K562 (cell line): Measurements from ENCODE around the gene GLCCI1.

Experiments
- ATF1 ChIP-seq, 2 experiments: fragments of 450-650 bp in 1 of 2; IDR thresholded peaks; 2 replicates each; pipeline ENCODE4 v1.6.1; 2016; ENCODE audit warnings: missing compliant biosample characterization in 1 of 2, missing genetic modification characterization in 1 of 2
- CBX2 ChIP-seq: fragments of 200-600 bp; sonication (generic); IDR thresholded peaks from one replicate; pipeline ENCODE4 v1.6.1; 2012; ENCODE audit warnings: mild to moderate bottlenecking, low read length, inconsistent platforms; ENCODE audit not compliant: insufficient read depth, poor library complexity, severe bottlenecking
- DNMT1 ChIP-seq: fragments of 450-650 bp; IDR thresholded peaks from 2 replicates; pipeline ENCODE4 v1.6.1; 2016; ENCODE audit warnings: antibody characterized with exemption, mild to moderate bottlenecking
- FOXA1 ChIP-seq: fragments of 450-650 bp; IDR thresholded peaks from 2 replicates; pipeline ENCODE4 v1.6.1; 2016; ENCODE audit warnings: mild to moderate bottlenecking, borderline replicate concordance
- MCM3 ChIP-seq: fragments of 450-650 bp; IDR thresholded peaks from 2 replicates; pipeline ENCODE4 v1.6.1; 2016
- POLR2AphosphoS5 ChIP-seq: IDR thresholded peaks from 2 replicates; pipeline ENCODE4 v1.6.1; 2011; ENCODE audit warnings: mild to moderate bottlenecking, low read depth, low read length, moderate library complexity; ENCODE audit not compliant: control insufficient read depth, insufficient read depth
- TBP ChIP-seq: optimal IDR thresholded peaks from 2 replicates; pipeline ENCODE3; 2011; ENCODE audit warnings: low read depth, low read length, improper control_type of control experiment
- TGIF2 ChIP-seq: sonication (generic); formaldehyde crosslinking; IDR thresholded peaks from 2 replicates; pipeline ENCODE4 v1.8.1; 2022; ENCODE audit warnings: mild to moderate bottlenecking, missing genetic modification reagents, moderate library complexity
- ZNF121 ChIP-seq: sonication (generic); formaldehyde crosslinking; conservative IDR thresholded peaks from 2 replicates; pipeline ENCODE4 v1.8.0; 2022; ENCODE audit warnings: missing genetic modification reagents
- ZNF133 ChIP-seq: fragments of 250-450 bp; sonication (Bioruptor Pico); IDR thresholded peaks from 2 replicates; pipeline ENCODE4 v1.4.0; 2020; ENCODE audit warnings: mild to moderate bottlenecking
- ZNF551 ChIP-seq: fragments of 250-450 bp; sonication (Bioruptor Pico); IDR thresholded peaks from 2 replicates; pipeline ENCODE4 v1.5.0; 2021; ENCODE audit warnings: mild to moderate bottlenecking, moderate library complexity
- TF ChIP-seq, protein P1 (sequence below): fragments of 250-450 bp; sonication (Bioruptor Pico); IDR thresholded peaks from 2 replicates; pipeline ENCODE4 v1.8.0; 2021; ENCODE audit warnings: moderate library complexity, mild to moderate bottlenecking, inconsistent platforms
- TF ChIP-seq, protein P2 (sequence below), 3 experiments: IDR thresholded peaks in 2 of 3; conservative IDR thresholded peaks in 1 of 3; 2 replicates each; pipeline ENCODE4 v1.5.1; 2011 to 2012; ENCODE audit warnings: low read length in 3 of 3, mild to moderate bottlenecking in 3 of 3, control low read depth in 2 of 3, improper control_type of control experiment in 1 of 3, inconsistent platforms in 1 of 3, low read depth in 1 of 3, mixed read lengths in 1 of 3, moderate library complexity in 1 of 3; ENCODE audit not compliant: insufficient read depth in 2 of 3
- TF ChIP-seq, protein P3 (sequence below): sonication (generic); formaldehyde crosslinking; IDR thresholded peaks from 2 replicates; pipeline ENCODE4 v1.8.1; 2023; ENCODE audit warnings: mild to moderate bottlenecking, missing genetic modification reagents

DNA sequence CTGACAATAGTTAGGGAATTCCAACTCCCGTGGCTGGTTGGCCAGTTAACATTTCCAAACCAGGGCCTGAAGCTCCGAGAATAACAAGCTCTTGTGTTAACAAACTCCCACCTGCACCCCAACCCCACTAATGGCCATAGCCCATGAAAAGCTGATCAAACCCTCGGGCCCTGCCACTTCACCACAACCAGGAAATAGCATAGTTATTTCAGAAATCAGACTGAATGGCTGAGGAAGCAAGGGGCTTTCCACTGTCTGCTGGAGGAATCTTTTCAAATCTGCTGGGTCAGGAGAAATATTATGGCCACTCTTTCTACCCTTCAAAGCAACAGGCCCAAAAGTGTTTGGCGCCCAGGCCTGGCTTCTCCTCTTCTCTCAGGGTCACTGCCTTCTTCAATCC is 145.6 kb downstream of the GLCCI1 start:
- TF ChIP-seq POLR2AphosphoS5 (no peak), FOXA1 (no peak), ZNF121 (CRISPR knock-in tag) (no peak), ZNF133 (CRISPR knock-in tag) (no peak), TBP (no peak), CBX2 (no peak), MCM3 (no peak), ZNF551 (no peak), ATF1 (CRISPR knock-in tag; IDR thresholded peaks at IDR 0.05) (no peak), ATF1 (tag; IDR thresholded peaks at IDR 0.05) (no peak), TGIF2 (CRISPR knock-in tag) (no peak), DNMT1 (no peak)
- TF ChIP-seq, protein P1, sequence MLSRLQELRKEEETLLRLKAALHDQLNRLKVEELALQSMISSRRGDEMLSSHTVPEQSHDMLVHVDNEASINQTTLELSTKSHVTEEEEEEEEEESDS (CRISPR knock-in tag) = no peak
- TF ChIP-seq, protein P2, sequence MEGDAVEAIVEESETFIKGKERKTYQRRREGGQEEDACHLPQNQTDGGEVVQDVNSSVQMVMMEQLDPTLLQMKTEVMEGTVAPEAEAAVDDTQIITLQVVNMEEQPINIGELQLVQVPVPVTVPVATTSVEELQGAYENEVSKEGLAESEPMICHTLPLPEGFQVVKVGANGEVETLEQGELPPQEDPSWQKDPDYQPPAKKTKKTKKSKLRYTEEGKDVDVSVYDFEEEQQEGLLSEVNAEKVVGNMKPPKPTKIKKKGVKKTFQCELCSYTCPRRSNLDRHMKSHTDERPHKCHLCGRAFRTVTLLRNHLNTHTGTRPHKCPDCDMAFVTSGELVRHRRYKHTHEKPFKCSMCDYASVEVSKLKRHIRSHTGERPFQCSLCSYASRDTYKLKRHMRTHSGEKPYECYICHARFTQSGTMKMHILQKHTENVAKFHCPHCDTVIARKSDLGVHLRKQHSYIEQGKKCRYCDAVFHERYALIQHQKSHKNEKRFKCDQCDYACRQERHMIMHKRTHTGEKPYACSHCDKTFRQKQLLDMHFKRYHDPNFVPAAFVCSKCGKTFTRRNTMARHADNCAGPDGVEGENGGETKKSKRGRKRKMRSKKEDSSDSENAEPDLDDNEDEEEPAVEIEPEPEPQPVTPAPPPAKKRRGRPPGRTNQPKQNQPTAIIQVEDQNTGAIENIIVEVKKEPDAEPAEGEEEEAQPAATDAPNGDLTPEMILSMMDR (IDR thresholded peaks at IDR 0.05 in 2 of 3, conservative IDR thresholded peaks at IDR 0.05 in 1 of 3; ENCODE audit: insufficient read depth in 2 of 3, low read depth in 1 of 3, low read length in 3 of 3) = no peak
- TF ChIP-seq, protein P3, sequence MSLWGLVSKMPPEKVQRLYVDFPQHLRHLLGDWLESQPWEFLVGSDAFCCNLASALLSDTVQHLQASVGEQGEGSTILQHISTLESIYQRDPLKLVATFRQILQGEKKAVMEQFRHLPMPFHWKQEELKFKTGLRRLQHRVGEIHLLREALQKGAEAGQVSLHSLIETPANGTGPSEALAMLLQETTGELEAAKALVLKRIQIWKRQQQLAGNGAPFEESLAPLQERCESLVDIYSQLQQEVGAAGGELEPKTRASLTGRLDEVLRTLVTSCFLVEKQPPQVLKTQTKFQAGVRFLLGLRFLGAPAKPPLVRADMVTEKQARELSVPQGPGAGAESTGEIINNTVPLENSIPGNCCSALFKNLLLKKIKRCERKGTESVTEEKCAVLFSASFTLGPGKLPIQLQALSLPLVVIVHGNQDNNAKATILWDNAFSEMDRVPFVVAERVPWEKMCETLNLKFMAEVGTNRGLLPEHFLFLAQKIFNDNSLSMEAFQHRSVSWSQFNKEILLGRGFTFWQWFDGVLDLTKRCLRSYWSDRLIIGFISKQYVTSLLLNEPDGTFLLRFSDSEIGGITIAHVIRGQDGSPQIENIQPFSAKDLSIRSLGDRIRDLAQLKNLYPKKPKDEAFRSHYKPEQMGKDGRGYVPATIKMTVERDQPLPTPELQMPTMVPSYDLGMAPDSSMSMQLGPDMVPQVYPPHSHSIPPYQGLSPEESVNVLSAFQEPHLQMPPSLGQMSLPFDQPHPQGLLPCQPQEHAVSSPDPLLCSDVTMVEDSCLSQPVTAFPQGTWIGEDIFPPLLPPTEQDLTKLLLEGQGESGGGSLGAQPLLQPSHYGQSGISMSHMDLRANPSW (CRISPR knock-in tag) = no peak
